VCaP (cell line): Measurements from ENCODE around the gene DIABLO.

Source experiments
- H3K27ac ChIP-seq: fragments of 450-650 bp; 2 replicates; pipeline ENCODE4 v1.5.1; 2017
- CTCF ChIP-seq: fragments of 450-650 bp; conservative IDR thresholded peaks from 2 replicates; pipeline ENCODE4 v1.5.1; 2017; ENCODE audit warnings: mild to moderate bottlenecking, moderate library complexity

The DIABLO gene

GRCh38 chr12:122192441-122192840, 33.4 kb downstream of the DIABLO start:
- TF ChIP-seq CTCF: no peak
- H3K27ac ChIP-seq: no peak overlapping the region

- TF ChIP-seq CTCF: peak; percentile 98
- H3K27ac ChIP-seq: no peak overlapping the region
Observed at GRCh38 chr12:122190842-122191668, 34.8 kb downstream of the DIABLO start.

- no peak for TF ChIP-seq CTCF
Observed at GRCh38 chr12:122189626-122190475, 36.0 kb downstream of the DIABLO start.

GRCh38 chr12:122187466-122187865, 38.4 kb downstream of the DIABLO start:
- H3K27ac ChIP-seq: no peak overlapping the region
- TF ChIP-seq CTCF: no peak

More at GRCh38 chr12:122189626-122190475, 36.0 kb downstream of the DIABLO start:
- H3K27ac ChIP-seq: no peak overlapping the region

- no peak for TF ChIP-seq CTCF
- no peak overlapping the region for H3K27ac ChIP-seq
Observed at GRCh38 chr12:122185494-122186082, 40.3 kb downstream of the DIABLO start.

- no peak for TF ChIP-seq CTCF
- H3K27ac ChIP-seq: no peak overlapping the region
Observed at GRCh38 chr12:122185079-122185478, 40.8 kb downstream of the DIABLO start.

GRCh38 chr12:122184517-122184916, 41.3 kb downstream of the DIABLO start:
- no peak overlapping the region for H3K27ac ChIP-seq

More at GRCh38 chr12:122184517-122184916, 41.3 kb downstream of the DIABLO start:
- no peak for TF ChIP-seq CTCF
